Measurements from ENCODE around the gene HOXA4.

DNA sequence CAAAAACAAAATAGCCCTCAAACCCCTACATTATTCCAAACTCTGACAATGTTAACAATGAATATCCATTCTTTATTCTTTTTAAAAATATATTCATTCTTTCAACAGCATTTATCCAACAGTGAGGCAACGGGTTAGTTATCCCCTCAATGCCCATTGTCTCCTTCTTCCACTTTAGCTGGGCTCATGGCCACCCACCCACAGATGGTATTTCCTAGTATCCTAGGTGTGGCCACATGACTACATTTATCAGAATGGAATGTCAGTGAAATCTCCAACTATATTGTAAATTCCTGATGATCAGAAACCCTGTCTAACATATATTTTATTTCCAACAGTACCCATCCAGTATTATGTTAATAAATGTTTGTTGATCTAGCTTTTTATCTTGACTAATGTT is 48.4 kb downstream of the HOXA4 start:
- TF ChIP-seq POLR2A (IDR thresholded peaks at IDR 0.05) (no peak), CTCF (IDR thresholded peaks at IDR 0.05) (no peak)
